Activated CD4-positive, alpha-beta T cell treated with anti-CD3 and anti-CD28 coated beads, Interleukin-2, amount 50 U/mL, for 16 hours (primary cell): ENCODE results near the gene IDUA.
"Not testable (repeated sequence)": the region's sequence is repeated elsewhere in the genome, so short reads cannot be mapped to it uniquely, and the experiment has no call there.

Source experiments
- DNase-seq: peaks from one replicate; pipeline ENCODE4 v3.0.0-alpha.2; 2020

The IDUA gene

GRCh38 chr4:1033840-1034551, 47.2 kb downstream of the IDUA start:
- DNase-seq, result no peak

DNA sequence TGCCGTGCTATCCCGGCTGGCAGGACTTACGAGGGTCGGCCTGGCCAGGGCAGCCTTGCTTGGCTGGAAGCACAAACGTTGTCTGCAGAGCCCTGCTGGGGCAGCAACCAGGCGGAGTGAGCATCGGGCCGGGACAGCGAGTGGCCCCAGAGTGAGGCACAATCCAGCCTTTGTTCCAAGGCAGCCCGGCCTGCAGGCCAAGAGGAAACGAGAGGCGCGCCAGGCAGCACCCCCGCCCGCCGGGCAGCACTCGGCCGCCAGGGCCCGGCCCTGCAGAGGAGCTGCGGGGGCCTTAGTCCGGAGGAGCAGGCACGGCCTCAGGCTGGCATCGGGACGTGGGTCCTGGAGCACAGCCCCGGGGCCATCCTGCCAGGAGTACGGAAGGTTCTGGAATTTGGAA, 48.7 kb downstream of the IDUA start:
- no peak for DNase-seq

- DNase-seq, result no peak
Observed at GRCh38 chr4:1036095-1036494, 49.3 kb downstream of the IDUA start.

DNA sequence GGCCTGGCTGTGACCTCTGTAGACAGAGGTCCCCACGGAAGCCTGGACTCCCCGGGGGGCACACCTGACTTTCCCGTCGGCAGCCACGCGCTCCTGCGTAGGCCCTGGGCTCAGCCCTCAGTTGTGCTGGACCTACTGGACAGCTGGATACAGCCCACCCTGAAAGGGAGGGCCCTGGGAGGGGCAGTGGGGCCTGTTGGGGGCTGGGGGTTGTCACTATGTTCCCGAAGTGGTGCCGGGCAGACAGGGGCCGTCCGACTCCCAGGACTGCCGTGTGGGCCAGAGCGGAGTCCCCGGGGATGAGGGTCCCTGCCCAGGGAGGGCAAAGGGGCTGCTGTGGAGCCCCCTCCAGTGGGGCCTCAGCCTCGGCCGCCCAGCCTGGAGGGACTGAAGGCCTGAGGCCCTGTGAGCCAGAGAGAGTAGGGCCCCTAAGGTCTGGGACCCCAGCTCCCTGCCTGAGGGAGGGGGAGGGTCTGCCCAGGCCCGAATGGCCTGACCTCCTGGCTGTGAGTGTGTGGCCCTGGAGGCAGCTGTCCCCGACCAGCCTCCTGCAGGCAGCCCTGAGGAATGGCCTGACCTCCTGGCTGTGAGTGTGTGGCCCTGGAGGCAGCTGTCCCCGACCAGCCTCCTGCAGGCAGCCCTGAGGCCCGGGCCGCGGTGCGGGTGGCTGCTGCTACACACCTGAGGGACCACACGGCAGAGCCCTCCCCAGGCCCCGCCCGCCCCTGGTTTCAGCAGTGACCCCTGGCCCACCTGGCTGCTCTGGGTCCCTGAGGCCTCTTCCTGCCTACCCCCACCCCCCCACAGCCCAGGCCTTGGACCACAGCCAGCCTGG, 50.3 kb downstream of the IDUA start:
- no peak for DNase-seq

DNA sequence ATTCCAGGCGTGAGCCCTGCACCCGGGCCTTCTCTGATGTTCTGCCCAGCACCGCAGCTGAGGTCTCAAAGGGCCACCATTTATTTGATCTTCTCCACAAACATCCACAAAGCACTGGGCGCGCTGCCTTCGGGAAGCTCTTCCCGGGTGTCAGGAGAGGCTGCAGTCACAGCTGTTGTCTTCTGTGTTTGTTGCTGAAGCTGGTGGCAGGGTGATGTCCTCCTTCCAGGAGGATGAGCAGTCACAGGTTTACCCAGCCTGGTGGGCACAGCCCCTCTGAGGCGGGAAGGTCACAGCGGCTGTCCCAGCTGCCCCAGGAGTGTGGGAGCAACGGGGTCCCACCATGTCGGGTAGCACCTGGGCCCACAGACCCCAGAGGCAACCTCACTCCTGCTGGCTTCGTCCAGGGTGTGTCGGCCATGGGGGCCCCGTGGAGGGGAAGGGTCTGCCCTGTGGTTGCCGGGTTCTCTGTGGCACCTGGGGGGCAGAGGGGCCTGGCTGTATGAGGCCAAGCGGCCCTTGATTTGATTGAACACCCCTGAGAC, 52.2 kb downstream of the IDUA start:
- no peak for DNase-seq

GRCh38 chr4:1039493-1040343, 52.9 kb downstream of the IDUA start:
- DNase-seq, result no peak

- no peak for DNase-seq
Observed at GRCh38 chr4:1040344-1041146, 53.7 kb downstream of the IDUA start.

DNA sequence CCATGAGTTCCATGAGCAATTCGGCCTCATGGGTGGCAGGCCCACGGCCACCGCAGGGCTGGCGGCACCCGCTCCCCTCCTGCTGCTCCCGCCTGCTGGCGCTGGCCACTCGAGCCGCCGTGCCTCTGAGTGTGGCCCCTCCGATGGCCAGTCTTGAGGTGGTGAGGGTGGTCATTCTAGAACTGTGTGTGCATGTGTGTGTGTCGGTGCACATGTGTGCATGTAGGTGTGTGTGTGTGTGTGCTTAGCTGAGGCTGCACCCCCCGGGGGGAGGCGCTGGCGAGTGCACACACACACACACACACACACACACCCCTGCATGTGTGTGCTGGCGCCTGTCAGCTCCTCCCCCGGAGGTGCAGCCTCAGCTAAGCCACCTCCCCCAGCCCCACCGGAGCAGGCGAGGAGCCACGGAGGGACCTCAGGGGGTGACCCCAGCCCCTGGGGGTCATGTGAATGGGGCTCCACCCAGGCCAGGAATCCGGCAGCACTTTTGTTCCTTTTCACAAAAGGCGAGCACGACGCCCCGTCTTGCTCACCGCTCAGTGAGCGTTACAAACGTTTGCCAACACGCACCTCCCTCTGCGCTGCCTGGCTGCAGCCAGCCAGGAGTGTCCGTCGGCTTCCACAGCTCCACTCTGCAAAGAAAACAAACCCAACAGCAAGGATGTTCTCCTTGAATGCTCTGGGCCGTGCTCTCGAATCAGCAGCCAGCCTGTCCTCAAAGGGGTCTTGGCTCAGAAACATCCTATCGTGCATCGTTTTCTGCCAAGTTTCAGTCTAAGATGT, 54.5 kb downstream of the IDUA start:
- DNase-seq, result no peak

DNA sequence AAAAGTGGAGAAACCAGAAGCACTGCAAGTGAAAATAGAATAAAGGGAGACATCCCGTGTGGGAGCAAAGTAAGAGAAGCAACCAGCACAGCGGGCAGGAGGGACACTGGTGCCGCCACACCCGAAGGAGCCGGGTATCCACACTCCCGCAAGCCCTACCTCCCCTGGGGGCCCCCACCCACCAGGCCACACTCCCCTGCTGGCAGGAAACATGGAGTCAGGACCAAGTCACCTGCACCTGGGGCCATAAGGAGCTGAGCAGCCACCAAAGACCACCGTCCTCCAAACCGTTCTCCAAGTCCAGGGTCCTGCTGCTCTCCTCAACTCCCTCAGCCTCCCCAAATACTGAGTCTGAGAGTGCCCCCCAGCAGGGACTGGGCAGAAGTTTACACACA, 55.1 kb downstream of the IDUA start:
- DNase-seq, result no peak

DNA sequence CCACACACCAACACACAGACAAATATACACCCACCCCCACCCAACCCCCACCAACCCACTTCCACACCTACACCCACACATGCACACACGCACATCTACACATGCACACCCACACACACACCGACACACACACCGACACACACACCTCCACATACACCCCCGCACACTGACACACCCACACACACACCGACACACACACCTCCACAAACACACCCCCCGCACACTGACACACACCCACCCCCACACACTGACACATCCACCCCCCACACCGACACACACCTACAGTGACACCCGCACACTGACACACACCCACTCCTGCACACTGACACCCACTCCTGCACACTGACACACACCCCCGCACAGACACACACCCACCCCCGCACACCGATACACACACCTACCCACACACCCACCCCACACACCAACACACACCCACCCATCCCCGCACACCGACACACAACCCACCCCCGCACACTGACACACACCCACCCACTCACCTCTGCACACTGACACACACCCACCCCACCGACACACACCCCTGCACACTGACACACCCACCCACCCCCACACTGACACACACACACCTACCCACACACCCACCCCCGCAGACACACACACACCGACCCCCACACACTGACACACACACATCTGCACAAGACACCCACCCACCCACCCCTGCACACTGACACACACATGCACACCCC, 55.7 kb downstream of the IDUA start:
- DNase-seq, result no peak

DNA sequence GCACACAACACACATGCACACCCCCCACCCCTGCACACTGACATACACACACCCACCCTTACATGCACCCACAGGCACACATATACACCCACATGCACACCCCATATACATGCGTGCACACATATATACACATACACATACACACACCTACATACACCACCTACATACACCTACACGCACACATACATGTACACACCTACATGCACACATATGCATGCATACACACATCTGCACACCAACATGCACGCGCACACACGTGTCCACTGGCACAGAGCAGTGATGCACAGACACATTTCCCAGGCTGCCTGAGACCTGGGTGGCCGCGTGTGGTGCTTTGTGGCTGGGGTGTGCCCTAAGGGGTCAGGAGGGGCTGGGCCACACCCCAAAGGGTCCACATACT, 56.3 kb downstream of the IDUA start:
- DNase-seq, result no peak

- DNase-seq, result peak; percentile 27
Observed at GRCh38 chr4:1043651-1044468, 57.0 kb downstream of the IDUA start.

- DNase-seq, result no peak
Observed at GRCh38 chr4:1044469-1045192, 57.8 kb downstream of the IDUA start.

DNA sequence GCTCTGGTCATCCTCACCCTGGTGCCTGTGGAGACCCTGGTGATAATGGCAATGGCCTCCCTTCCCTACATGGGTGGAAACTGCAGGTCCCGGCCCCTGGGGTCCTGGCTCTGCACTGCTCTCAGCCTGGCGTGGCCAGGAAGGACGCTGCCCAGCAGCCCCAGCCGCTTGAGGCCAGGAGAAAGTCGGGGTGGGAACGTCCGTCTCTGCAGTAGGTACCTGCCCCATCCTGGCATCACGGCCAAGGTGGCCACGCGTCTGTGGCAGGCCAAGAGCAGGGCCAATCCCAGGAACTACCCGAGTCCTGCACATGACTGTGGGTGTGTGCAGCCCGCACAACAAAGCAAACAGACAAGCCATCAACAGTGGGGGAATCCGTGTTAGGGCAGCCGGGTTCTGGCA, 58.4 kb downstream of the IDUA start:
- no peak for DNase-seq

GRCh38 chr4:1045595-1046201, 58.9 kb downstream of the IDUA start:
- no peak for DNase-seq

- not testable (repeated sequence) for DNase-seq
Observed at GRCh38 chr4:1046581-1047011, 59.8 kb downstream of the IDUA start.

GRCh38 chr4:1047106-1047975, 60.5 kb downstream of the IDUA start:
- no peak for DNase-seq
